Myocyte (in vitro differentiated cells): Measurements from ENCODE around the gene NUDT11. TPM values are rescaled to one million over a fixed set of nuclear protein-coding genes. Genes with fewer than 3 reads are reported as not detected.
A peak's percentile ranks its signal among the peaks of the same experiment; 100 is the strongest.
"Not testable (repeated sequence)": the region's sequence is repeated elsewhere in the genome, so short reads cannot be mapped to it uniquely, and the experiment has no call there.

Source experiments
- DNase-seq: peaks from one replicate; pipeline ENCODE4 v3.0.0-alpha.2; 2012; ENCODE audit warnings: low read depth
- polyA plus RNA-seq: library from polyadenylated mRNA; unstranded; fragments of >200 nt; gene quantifications from one replicate; pipeline ENCODE4 v1.2.1, GENCODE V29; 2012; ENCODE audit warnings: missing spikeins
- total RNA-seq: library from RNA; depleted of rRNA; stranded (reverse); fragments of >200 nt; gene quantifications from 2 replicates; pipeline ENCODE4 v1.2.3, GENCODE V29; 2014

Gene NUDT11
- 7.0 and 10.6 TPM in 2 replicates for total RNA-seq
- 4.6 TPM for polyA plus RNA-seq

- DNase-seq = peak; percentile 72
Observed at GRCh38 chrX:51496501-51497291, at the start of gene NUDT11. TSS of gene NUDT11 (minus strand) at chrX:51496592. CDS start at chrX:51496444, 148 bp downstream.

- DNase-seq = no peak
Observed at GRCh38 chrX:51520393-51520792, 24.0 kb upstream of the NUDT11 start.

- DNase-seq = not testable (repeated sequence)
Observed at GRCh38 chrX:51519131-51519530, 22.7 kb upstream of the NUDT11 start.

- no peak for DNase-seq
Observed at GRCh38 chrX:51507551-51507950, 11.2 kb upstream of the NUDT11 start.

- DNase-seq = peak; percentile 18
Observed at GRCh38 chrX:51495701-51496488, 497 bp downstream of the NUDT11 start.

GRCh38 chrX:51494409-51494808, 2.0 kb downstream of the NUDT11 start:
- DNase-seq = no peak

- DNase-seq = no peak
Observed at GRCh38 chrX:51487960-51488267, 8.5 kb downstream of the NUDT11 start.

- DNase-seq = no peak
Observed at GRCh38 chrX:51484616-51485015, 11.8 kb downstream of the NUDT11 start.

- DNase-seq = not testable (repeated sequence)
Observed at GRCh38 chrX:51482411-51482810, 14.0 kb downstream of the NUDT11 start.

GRCh38 chrX:51476930-51477329, 19.5 kb downstream of the NUDT11 start:
- DNase-seq = no peak

GRCh38 chrX:51463322-51463721, 33.1 kb downstream of the NUDT11 start:
- DNase-seq = no peak

GRCh38 chrX:51461053-51462044, 35.0 kb downstream of the NUDT11 start:
- DNase-seq = peak; percentile 30

GRCh38 chrX:51459125-51459524, 37.3 kb downstream of the NUDT11 start:
- peak; percentile 1 for DNase-seq

- DNase-seq = no peak
Observed at GRCh38 chrX:51456814-51457213, 39.6 kb downstream of the NUDT11 start.

- DNase-seq = no peak
Observed at GRCh38 chrX:51456246-51456645, 40.1 kb downstream of the NUDT11 start.

- no peak for DNase-seq
Observed at GRCh38 chrX:51440365-51440764, 56.0 kb downstream of the NUDT11 start.

Other genes starting within 250 kb of the NUDT11 start
- gene NUDT10, start 163.8 kb downstream of the NUDT11 start, total RNA-seq = 0.42 and 0.62 TPM in 2 replicates
- gene CENPVL3, start 122.3 kb upstream of the NUDT11 start, total RNA-seq = 0.21 and 0.31 TPM in 2 replicates
- gene CENPVL2, start 186.2 kb upstream of the NUDT11 start, total RNA-seq = 0.24 TPM in 1 of 2 replicates, not detected in the other
- gene CENPVL1, start 213.9 kb upstream of the NUDT11 start, total RNA-seq = 0.24 TPM in 1 of 2 replicates, not detected in the other
- gene GSPT2, start 246.8 kb upstream of the NUDT11 start, total RNA-seq = 10.2 and 11.0 TPM in 2 replicates